HepG2 (cell line): ENCODE results near the gene DCDC2. TPM values are rescaled to one million over a fixed set of nuclear protein-coding genes. Genes with fewer than 3 reads are reported as not detected.

Source experiments
- ATAC-seq: fragments of 200-7000 bp; cut with Tn5 transposase; 3 replicates; pipeline ENCODE4 v1.9.1; 2020; ENCODE audit warnings: mild to moderate bottlenecking, moderate library complexity
- BruUV-seq: library from RNA; stranded (reverse); fragments of 400-500 nt; replicated peaks from 2 replicates; lab custom pipeline; 2021; lab: Mats Ljungman, UMichigan
- CTCF ChIA-PET: fragments of 300-600 bp; formaldehyde crosslinking; extraction: SDS; loops from one replicate; lab custom pipeline; 2021; ENCODE audit warnings: low total read pairs, inconsistent platforms, low intra/inter-chr PET ratio; lab: Yijun Ruan, JAX
- POLR2A ChIA-PET: fragments of 350-600 bp; sonication (Branson Sonifier 250); formaldehyde crosslinking; loops from one replicate; lab custom pipeline; 2020; ENCODE audit warnings: antibody characterized with exemption, inconsistent platforms; lab: Yijun Ruan, JAX
- DNase-seq: peaks from one replicate; pipeline ENCODE4 v3.0.0-alpha.2; 2015; ENCODE audit warnings: low spot score
- FAIRE-seq: peaks from 3 replicates; lab custom pipeline; 2011; peaks lifted over from hg19 to GRCh38; lab: Jason Lieb, UNC
- H2AFZ ChIP-seq: one replicate; pipeline ENCODE4 v1.6.1; 2011; ENCODE audit warnings: low read length, inconsistent platforms
- H3K27ac ChIP-seq: fragments of 300-600 bp; 3 replicates; pipeline ENCODE4 v1.8.0; 2011; ENCODE audit warnings: mixed run types, mild to moderate bottlenecking, mixed read lengths, low read length, inconsistent platforms; ENCODE audit not compliant: insufficient read depth; ENCODE audit errors: extremely low read length
- H3K27me3 ChIP-seq, 2 experiments: fragments of 200-600 bp in 1 of 2; 2 replicates in 1 of 2; 3 replicates in 1 of 2; pipeline versions ENCODE4 v1.6.0 to v1.8.0; 2011; ENCODE audit warnings: low read length in 2 of 2, mild to moderate bottlenecking in 2 of 2, moderate library complexity in 2 of 2, inconsistent platforms in 1 of 2; ENCODE audit not compliant: insufficient read depth in 2 of 2, control insufficient read depth in 1 of 2
- H3K36me3 ChIP-seq, 2 experiments: fragments of 200-600 bp in 1 of 2; replicated peaks in 1 of 2; 2 replicates in 1 of 2; 3 replicates in 1 of 2; pipeline versions ENCODE4 v1.5.1 to v1.8.0; 2011; ENCODE audit warnings: low read length in 2 of 2, inconsistent platforms in 1 of 2; ENCODE audit not compliant: insufficient read depth in 2 of 2, control insufficient read depth in 1 of 2
- H3K4me1 ChIP-seq: 2 replicates; pipeline ENCODE4 v1.5.1; 2012; ENCODE audit warnings: low read length, inconsistent platforms; ENCODE audit not compliant: insufficient read depth
- H3K4me2 ChIP-seq: 2 replicates; pipeline ENCODE4 v1.6.0; 2011; ENCODE audit warnings: low read depth, low read length, inconsistent platforms
- H3K4me3 ChIP-seq, 3 experiments: fragments of 200-600 bp in 1 of 3; sonication (generic), shearing (Covaris generic) in 1 of 3; replicated peaks in 1 of 3; 2 replicates each; pipeline ENCODE4 v1.5.1; 2011 to 2016; ENCODE audit warnings: low read length in 3 of 3, inconsistent platforms in 2 of 3, low read depth in 2 of 3, mild to moderate bottlenecking in 2 of 3, control low read depth in 1 of 3, mixed read lengths in 1 of 3; ENCODE audit not compliant: insufficient read depth in 1 of 3
- H3K79me2 ChIP-seq: one replicate; pipeline ENCODE4 v1.6.1; 2011; ENCODE audit warnings: low read length, inconsistent platforms; ENCODE audit not compliant: insufficient read depth
- H3K9ac ChIP-seq: 2 replicates; pipeline ENCODE4 v1.6.0; 2011; ENCODE audit warnings: mild to moderate bottlenecking, low read depth, low read length, inconsistent platforms; ENCODE audit not compliant: insufficient read depth
- H3K9me3 ChIP-seq: 2 replicates; pipeline ENCODE4 v1.5.1; 2012; ENCODE audit warnings: mild to moderate bottlenecking, low read length
- H4K20me1 ChIP-seq: 2 replicates; pipeline ENCODE4 v1.6.0; 2011; ENCODE audit warnings: inconsistent platforms, mild to moderate bottlenecking, low read length, moderate library complexity; ENCODE audit not compliant: insufficient read depth
- SMAD3 ChIP-seq: sonication (generic); formaldehyde crosslinking; IDR thresholded peaks from 2 replicates; pipeline ENCODE4 v1.4.0; 2020; ENCODE audit warnings: missing genetic modification reagents
- ZNF232 ChIP-seq: sonication (generic); formaldehyde crosslinking; IDR thresholded peaks from 2 replicates; pipeline ENCODE4 v1.4.0; 2020; ENCODE audit warnings: missing genetic modification reagents, borderline replicate concordance
- WGBS: methylation state at CpG from one replicate; pipeline ENCODE4 v1.1.6; 2017; ENCODE audit warnings: low lambda C conversion rate; 5-methylcytosine and 5-hydroxymethylcytosine counted together
- in situ Hi-C: cut with HindIII; loops from 2 replicates; pipeline ENCODE4 v1.10.0; 2017; ENCODE audit warnings: low pct_unique_long_range_greater_than_20kb; ENCODE audit not compliant: extremely low pct_ligation_motif_present
- intact Hi-C: fragments of 100-400 bp; cut with micrococcal nuclease; formaldehyde crosslinking; loops from one replicate; pipeline ENCODE4 v1.10.0; 2022; ENCODE audit not compliant: unreplicated experiment
- polyA plus RNA-seq, 8 experiments: library from polyadenylated mRNA; depleted of rRNA in 3 of 8; stranded (reverse) in 7 of 8; unstranded in 1 of 8; fragments of >200 nt; fragmentation: Illumina TruSeq in 4 of 8; extraction: Trizol in 4 of 8; gene quantifications; 2 replicates each; pipeline versions ENCODE4 v1.2.1 to v1.2.3, GENCODE V29; 2011 to 2016; ENCODE audit warnings: low read depth in 4 of 8, missing spikeins in 1 of 8, mixed read lengths in 1 of 8; ENCODE audit not compliant: insufficient read depth in 1 of 8
- total RNA-seq, 5 experiments: library from RNA; depleted of rRNA; stranded (reverse); fragments of >200 nt; fragmentation: Illumina TruSeq; extraction: Trizol; gene quantifications; 2 replicates each; pipeline ENCODE4 v1.2.3, GENCODE V29; 2016; ENCODE audit warnings: low read depth in 1 of 5
- TF ChIP-seq, protein P1 (sequence below): sonication (generic); formaldehyde crosslinking; IDR thresholded peaks from 2 replicates; pipeline ENCODE4 v1.4.0; 2020; ENCODE audit warnings: mild to moderate bottlenecking, missing genetic modification reagents, borderline replicate concordance

DCDC2 gene
- total and polyA plus RNA-seq, 2 of the 13 experiments (the other 11 are each of a cell fraction or from before 2014, with no cell fraction given), result 9.0 to 36.2 TPM

DNA sequence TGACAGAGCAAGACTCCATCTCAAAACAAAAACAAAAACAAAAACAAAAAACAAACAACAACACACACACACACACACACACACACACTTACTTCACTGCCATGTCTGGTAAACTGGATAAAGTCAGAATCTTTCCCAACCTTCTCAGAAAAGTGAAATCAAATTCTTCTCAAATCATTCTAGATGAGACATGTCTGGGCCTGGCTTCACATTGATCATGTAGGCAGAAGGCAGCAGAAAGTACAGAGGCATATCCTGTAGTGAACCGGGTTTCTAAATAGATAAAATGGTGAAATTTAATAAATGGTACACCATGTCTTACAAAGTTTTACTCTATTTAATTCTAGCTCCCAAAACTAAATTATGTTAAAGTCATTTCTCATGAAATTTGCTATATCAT, 30.0 kb upstream of the DCDC2 start:
- H4K20me1 ChIP-seq, result no peaks in the 10 kb centered on the region
- H2AFZ ChIP-seq, result no peak overlapping the region
- FAIRE-seq, result no peak
- POLR2A ChIA-PET, result interaction anchor here (2.0 kb wide), 1 partner anchor 105 kb away, joined by 10 read pairs; no protein-coding TSS in a partner anchor
- TF ChIP-seq, protein P1, sequence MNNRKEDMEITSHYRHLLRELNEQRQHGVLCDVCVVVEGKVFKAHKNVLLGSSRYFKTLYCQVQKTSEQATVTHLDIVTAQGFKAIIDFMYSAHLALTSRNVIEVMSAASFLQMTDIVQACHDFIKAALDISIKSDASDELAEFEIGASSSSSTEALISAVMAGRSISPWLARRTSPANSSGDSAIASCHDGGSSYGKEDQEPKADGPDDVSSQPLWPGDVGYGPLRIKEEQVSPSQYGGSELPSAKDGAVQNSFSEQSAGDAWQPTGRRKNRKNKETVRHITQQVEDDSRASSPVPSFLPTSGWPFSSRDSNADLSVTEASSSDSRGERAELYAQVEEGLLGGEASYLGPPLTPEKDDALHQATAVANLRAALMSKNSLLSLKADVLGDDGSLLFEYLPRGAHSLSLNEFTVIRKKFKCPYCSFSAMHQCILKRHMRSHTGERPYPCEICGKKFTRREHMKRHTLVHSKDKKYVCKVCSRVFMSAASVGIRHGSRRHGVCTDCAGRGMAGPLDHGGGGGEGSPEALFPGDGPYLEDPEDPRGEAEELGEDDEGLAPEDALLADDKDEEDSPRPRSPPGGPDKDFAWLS, result no peak
- TF ChIP-seq ZNF232 (CRISPR knock-in tag) (no peak), SMAD3 (CRISPR knock-in tag) (no peak)
- TF ChIP-seq, all 625 proteins: peak for 0
- no TSS peak for BruUV-seq
- Histone ChIP-seq H3K4me3 (no peak overlapping the region), H3K9ac (no peak overlapping the region), H3K27me3 (no peaks in the 10 kb centered on the region), H3K4me1 (peaks cover 75% of the 10 kb centered on the region), H3K4me2 (peak overlapping the region; percentile 3; the same call in 1 of the 2 replicates), H3K36me3 (no peaks in the 10 kb centered on the region), H3K27ac (peak overlapping the region; percentile 1), H3K79me2 (no peaks in the 10 kb centered on the region), H3K9me3 (no peaks in the 10 kb centered on the region)
- 92% methylated on average over 1 of the region's 1 CpG for WGBS
- intact Hi-C loops, result loop anchor here (5.0 to 10.0 kb wide), 2 partner anchors 243 to 326 kb away; no protein-coding TSS in a partner anchor
- DNase-seq, result no peak
- CTCF ChIA-PET, result interaction anchor here (4.6 kb wide), 1 partner anchor 105 kb away, joined by 112 read pairs; no protein-coding TSS in a partner anchor
- in situ Hi-C loops, result loop anchor here (5.0 kb wide), 1 partner anchor 106 kb away; no protein-coding TSS in a partner anchor
- no peak for ATAC-seq
